Trophoblast cell (in vitro differentiated cells and primary cell): ENCODE measurements around the gene PCDHA8.
"Not testable (repeated sequence)": the region's sequence is repeated elsewhere in the genome, so short reads cannot be mapped to it uniquely, and the experiment has no call there.

Experiments
- DNase-seq, 2 donors: peaks; one replicate each; pipeline ENCODE4 v3.0.0-alpha.2; 2016
- H2AFZ ChIP-seq: 2 replicates; pipeline ENCODE4 v1.6.1; 2013; ENCODE audit warnings: low read length, moderate library complexity, mild to moderate bottlenecking; ENCODE audit not compliant: insufficient read depth, poor library complexity
- H2AK5ac ChIP-seq: 2 replicates; pipeline ENCODE4 v1.6.1; 2013; ENCODE audit warnings: mild to moderate bottlenecking, low read length
- H2BK120ac ChIP-seq: 2 replicates; pipeline ENCODE4 v1.6.1; 2013; ENCODE audit warnings: low read length, mild to moderate bottlenecking, moderate library complexity; ENCODE audit not compliant: insufficient read depth, poor library complexity
- H2BK12ac ChIP-seq: 2 replicates; pipeline ENCODE4 v1.6.1; 2013; ENCODE audit warnings: mild to moderate bottlenecking, low read length, moderate library complexity
- H2BK5ac ChIP-seq: 2 replicates; pipeline ENCODE4 v1.6.1; 2013; ENCODE audit warnings: low read length, low read depth, moderate library complexity, mild to moderate bottlenecking; ENCODE audit not compliant: poor library complexity
- H3K14ac ChIP-seq: 2 replicates; pipeline ENCODE4 v1.6.1; 2013; ENCODE audit warnings: mild to moderate bottlenecking, low read length
- H3K18ac ChIP-seq: 2 replicates; pipeline ENCODE4 v1.6.1; 2013; ENCODE audit warnings: mild to moderate bottlenecking, low read length
- H3K23ac ChIP-seq: 2 replicates; pipeline ENCODE4 v1.6.1; 2013; ENCODE audit warnings: low read length
- H3K27ac ChIP-seq: 2 replicates; pipeline ENCODE4 v1.5.1; 2013; ENCODE audit warnings: low read depth, mild to moderate bottlenecking, inconsistent platforms, low read length, moderate library complexity
- H3K27me3 ChIP-seq: 2 replicates; pipeline ENCODE4 v1.6.1; 2013; ENCODE audit warnings: inconsistent platforms, mild to moderate bottlenecking, low read length, moderate library complexity; ENCODE audit not compliant: insufficient read depth
- H3K36me3 ChIP-seq, 2 experiments: 1 replicate in 1 of 2; 2 replicates in 1 of 2; pipeline ENCODE4 v1.6.1; 2013; ENCODE audit warnings: low read length in 2 of 2, mild to moderate bottlenecking in 2 of 2, moderate library complexity in 1 of 2; ENCODE audit not compliant: insufficient read depth in 2 of 2, control insufficient read depth in 1 of 2
- H3K4ac ChIP-seq: 2 replicates; pipeline ENCODE4 v1.6.1; 2013; ENCODE audit warnings: low read depth, mild to moderate bottlenecking, low read length, moderate library complexity
- H3K4me1 ChIP-seq, 2 experiments: 1 replicate in 1 of 2; 2 replicates in 1 of 2; pipeline ENCODE4 v1.6.1; 2013; ENCODE audit warnings: low read length in 2 of 2, mild to moderate bottlenecking in 2 of 2, moderate library complexity in 1 of 2; ENCODE audit not compliant: insufficient read depth in 2 of 2, control insufficient read depth in 1 of 2
- H3K4me2 ChIP-seq: 2 replicates; pipeline ENCODE4 v1.6.1; 2013; ENCODE audit warnings: inconsistent platforms, mild to moderate bottlenecking, low read length, moderate library complexity
- H3K4me3 ChIP-seq: 2 replicates; pipeline ENCODE4 v1.5.1; 2013; ENCODE audit warnings: mild to moderate bottlenecking, low read depth, low read length, inconsistent platforms
- H3K79me1 ChIP-seq: one replicate; pipeline ENCODE4 v1.6.1; 2013; ENCODE audit warnings: low read length
- H3K79me2 ChIP-seq: 2 replicates; pipeline ENCODE4 v1.6.1; 2013; ENCODE audit warnings: low read length, mild to moderate bottlenecking; ENCODE audit not compliant: control insufficient read depth, insufficient read depth, poor library complexity
- H3K9ac ChIP-seq: 2 replicates; pipeline ENCODE4 v1.6.1; 2013; ENCODE audit warnings: mild to moderate bottlenecking, low read length
- H3K9me3 ChIP-seq: 2 replicates; pipeline ENCODE4 v1.6.1; 2013; ENCODE audit warnings: low read depth, mild to moderate bottlenecking, control low read depth, inconsistent platforms, low read length; ENCODE audit not compliant: insufficient read depth
- H4K12ac ChIP-seq: 2 replicates; pipeline ENCODE4 v1.6.1; 2013; ENCODE audit warnings: low read depth, mild to moderate bottlenecking, low read length, moderate library complexity
- H4K8ac ChIP-seq: 2 replicates; pipeline ENCODE4 v1.6.1; 2013; ENCODE audit warnings: low read depth, mild to moderate bottlenecking, low read length, moderate library complexity
- H4K91ac ChIP-seq: one replicate; pipeline ENCODE4 v1.6.1; 2013; ENCODE audit warnings: low read depth, mild to moderate bottlenecking, low read length, moderate library complexity
- WGBS: extraction: QIAGEN DNeasy Blood & Tissue Kit; methylation state at CpG from one replicate; pipeline ENCODE4 v1.1.7; 2013; ENCODE audit warnings: missing lambda C conversion rate; ENCODE audit not compliant: insufficient read length, insufficient coverage; ENCODE audit errors: extremely low coverage; 5-methylcytosine and 5-hydroxymethylcytosine counted together

Gene PCDHA8

GRCh38 chr5:140827704-140828361, 13.2 kb upstream of the PCDHA8 start, which contains the start of gene PCDHA6:
Gene PCDHA6 (plus strand): TSS chr5:140827960. CDS start chr5:140828092, 132 bp downstream.
- H2BK120ac ChIP-seq: no peak within 1 kb of the TSS
- H2BK12ac ChIP-seq: no peak within 1 kb of the TSS
- H3K18ac ChIP-seq: peak within 1 kb of the TSS; percentile 82
- DNase-seq: no peak
- peak within 1 kb of the TSS; percentile 51 for H4K12ac ChIP-seq
- H3K9me3 ChIP-seq: peaks cover 3% of the 10 kb centered on the region
- WGBS: no CpG with 5 or more reads among the region's 27 CpGs
- H4K91ac ChIP-seq: peak within 1 kb of the TSS; percentile 28
- no peaks in the 10 kb centered on the region for H3K79me1 ChIP-seq
- H3K4me1 ChIP-seq: no peaks in the 10 kb centered on the region
- H3K9ac ChIP-seq: no peak within 1 kb of the TSS
- peak within 1 kb of the TSS; percentile 60 for H2AFZ ChIP-seq
- H2AK5ac ChIP-seq: no peak within 1 kb of the TSS
- peak within 1 kb of the TSS; percentile 39 for H3K4me2 ChIP-seq
- H3K4me3 ChIP-seq: peak within 1 kb of the TSS; percentile 75
- H3K23ac ChIP-seq: no peak within 1 kb of the TSS
- peak within 1 kb of the TSS; percentile 72 for H3K14ac ChIP-seq
- no peak within 1 kb of the TSS for H2BK5ac ChIP-seq
- H4K8ac ChIP-seq: no peak within 1 kb of the TSS
- no peak within 1 kb of the TSS for H3K4ac ChIP-seq
- no peaks in the 10 kb centered on the region for H3K79me2 ChIP-seq
- H3K27me3 ChIP-seq: no peaks in the 10 kb centered on the region
- no peak within 1 kb of the TSS for H3K27ac ChIP-seq
- H3K36me3 ChIP-seq: peaks cover 8 to 9% of the 10 kb centered on the region in 2 experiments

GRCh38 chr5:140828362-140828737, 12.6 kb upstream of the PCDHA8 start:
- no peak for DNase-seq
- Histone ChIP-seq H3K9ac (no peak overlapping the region), H4K8ac (no peak overlapping the region), H3K79me1 (no peaks in the 10 kb centered on the region), H3K18ac (no peak overlapping the region), H3K23ac (no peak overlapping the region), H2BK12ac (no peak overlapping the region), H3K4ac (no peak overlapping the region), H3K14ac (no peak overlapping the region), H3K9me3 (peaks cover 2% of the 10 kb centered on the region), H3K4me3 (peak overlapping the region; percentile 75), H4K91ac (no peak overlapping the region), H3K4me1 (no peaks in the 10 kb centered on the region), H2AK5ac (no peak overlapping the region), H3K4me2 (peak overlapping the region; percentile 39), H3K27me3 (no peaks in the 10 kb centered on the region), H2BK5ac (no peak overlapping the region), H3K27ac (no peak overlapping the region), H4K12ac (no peak overlapping the region), H3K36me3 (peaks cover 7 to 8% of the 10 kb centered on the region in 2 experiments), H2AFZ (no peak overlapping the region), H3K79me2 (no peaks in the 10 kb centered on the region), H2BK120ac (no peak overlapping the region)
- no CpG with 5 or more reads among the region's 18 CpGs for WGBS

- H3K79me2 ChIP-seq, H3K14ac ChIP-seq, H3K36me3 ChIP-seq, H2AFZ ChIP-seq, H2BK12ac ChIP-seq, H4K91ac ChIP-seq, H3K27ac ChIP-seq, H3K79me1 ChIP-seq, H3K4me3 ChIP-seq, H3K23ac ChIP-seq, H3K9ac ChIP-seq, H2AK5ac ChIP-seq, H2BK5ac ChIP-seq, H3K18ac ChIP-seq, H3K4me1 ChIP-seq, H4K8ac ChIP-seq, DNase-seq, H4K12ac ChIP-seq, H2BK120ac ChIP-seq, H3K4me2 ChIP-seq, H3K9me3 ChIP-seq, H3K4ac ChIP-seq, H3K27me3 ChIP-seq: not testable (repeated sequence)
- no CpG with 5 or more reads among the region's 106 CpGs for WGBS
These were observed 11.2 kb upstream of the PCDHA8 start for GRCh38 chr5:140829511-140830501.

- Histone ChIP-seq H3K4ac (no peak within 1 kb of the TSS), H3K4me3 (no peak within 1 kb of the TSS), H3K9ac (peak within 1 kb of the TSS; percentile 53), H2AFZ (no peak within 1 kb of the TSS), H3K27me3 (no peaks in the 10 kb centered on the region), H4K12ac (no peak within 1 kb of the TSS), H2AK5ac (no peak within 1 kb of the TSS), H4K91ac (no peak within 1 kb of the TSS), H4K8ac (no peak within 1 kb of the TSS), H2BK12ac (no peak within 1 kb of the TSS), H3K27ac (no peak within 1 kb of the TSS), H3K79me1 (no peaks in the 10 kb centered on the region), H2BK5ac (no peak within 1 kb of the TSS), H3K79me2 (no peaks in the 10 kb centered on the region), H3K4me2 (no peak within 1 kb of the TSS), H3K36me3 (peaks cover 8 to 9% of the 10 kb centered on the region in 2 experiments), H3K9me3 (peaks cover 18% of the 10 kb centered on the region), H3K14ac (no peak within 1 kb of the TSS), H3K23ac (no peak within 1 kb of the TSS), H3K18ac (no peak within 1 kb of the TSS), H3K4me1 (no peaks in the 10 kb centered on the region), H2BK120ac (no peak within 1 kb of the TSS)
- no peak for DNase-seq
- WGBS: no CpG with 5 or more reads among the region's 8 CpGs
These were observed 7.0 kb upstream of the PCDHA8 start, which contains the start of gene PCDHA7 for GRCh38 chr5:140833993-140834392. Gene PCDHA7 (plus strand): TSS chr5:140834269. CDS start chr5:140834384, 115 bp downstream.
